GM12878 (cell line): ENCODE data around the gene ULBP1. TPM values are rescaled to one million over a fixed set of nuclear protein-coding genes. Genes with fewer than 3 reads are reported as not detected.

Source experiments
- BHLHE40 ChIP-seq, 2 experiments: fragments of 450-650 bp in 1 of 2; IDR thresholded peaks; 2 replicates each; pipeline ENCODE4 v1.6.1; 2011 to 2017; ENCODE audit warnings: low read depth in 2 of 2, borderline replicate concordance in 1 of 2, improper control_type of control experiment in 1 of 2, low read length in 1 of 2, mild to moderate bottlenecking in 1 of 2
- CBX5 ChIP-seq: sonication (generic); IDR thresholded peaks from 2 replicates; pipeline ENCODE4 v1.6.1; 2016; ENCODE audit warnings: low read depth, moderate library complexity, mild to moderate bottlenecking, inconsistent platforms
- CREM ChIP-seq: IDR thresholded peaks from 2 replicates; pipeline ENCODE4 v1.6.1; 2014; ENCODE audit warnings: antibody characterized with exemption, low read depth
- EZH2 ChIP-seq: IDR thresholded peaks from 2 replicates; pipeline ENCODE4 v1.6.1; 2012; ENCODE audit warnings: low read depth, mild to moderate bottlenecking, control low read depth, inconsistent platforms, low read length, borderline replicate concordance; ENCODE audit not compliant: control insufficient read depth
- IKZF1 ChIP-seq: fragments of 450-650 bp; conservative IDR thresholded peaks from 2 replicates; pipeline ENCODE4 v1.6.1; 2017; ENCODE audit warnings: antibody characterized with exemption, mild to moderate bottlenecking
- IKZF2 ChIP-seq, 2 experiments: fragments of 450-650 bp; IDR thresholded peaks; 2 replicates each; pipeline ENCODE4 v1.6.1; 2017; ENCODE audit warnings: mild to moderate bottlenecking in 2 of 2, moderate library complexity in 2 of 2
- LARP7 ChIP-seq: fragments of 450-650 bp; IDR thresholded peaks from 2 replicates; pipeline ENCODE4 v1.6.1; 2017; ENCODE audit warnings: mild to moderate bottlenecking
- MTA2 ChIP-seq: fragments of 450-650 bp; IDR thresholded peaks from 2 replicates; pipeline ENCODE4 v1.6.1; 2016; ENCODE audit warnings: low read depth, mild to moderate bottlenecking, moderate library complexity
- MYB ChIP-seq: fragments of 150-350 bp; IDR thresholded peaks from 2 replicates; pipeline ENCODE4 v1.6.1; 2014; ENCODE audit warnings: mild to moderate bottlenecking, low read depth, low read length, borderline replicate concordance
- NFXL1 ChIP-seq: fragments of 450-650 bp; IDR thresholded peaks from 2 replicates; pipeline ENCODE4 v1.6.1; 2017; ENCODE audit warnings: antibody characterized with exemption, mild to moderate bottlenecking, borderline replicate concordance
- SREBF1 ChIP-seq: IDR thresholded peaks from 2 replicates; pipeline ENCODE4 v1.6.1; 2012; ENCODE audit warnings: mild to moderate bottlenecking, low read length
- STAT3 ChIP-seq: IDR thresholded peaks from 2 replicates; pipeline ENCODE4 v1.6.1; 2011; ENCODE audit warnings: low read depth, low read length, improper control_type of control experiment
- SUPT20H ChIP-seq: IDR thresholded peaks from 2 replicates; pipeline ENCODE4 v1.6.1; 2011; ENCODE audit warnings: low read depth, mild to moderate bottlenecking, low read length, moderate library complexity, borderline replicate concordance; ENCODE audit not compliant: control insufficient read depth
- YBX1 ChIP-seq: fragments of 450-650 bp; IDR thresholded peaks from 2 replicates; pipeline ENCODE4 v1.6.1; 2016; ENCODE audit warnings: antibody characterized with exemption
- ZBED1 ChIP-seq: IDR thresholded peaks from 2 replicates; pipeline ENCODE4 v1.6.1; 2016; ENCODE audit warnings: borderline replicate concordance
- ZNF217 ChIP-seq: fragments of 450-650 bp; IDR thresholded peaks from 2 replicates; pipeline ENCODE4 v1.6.1; 2017; ENCODE audit warnings: antibody characterized with exemption, mild to moderate bottlenecking
- polyA plus RNA-seq, 11 experiments: library from polyadenylated mRNA; depleted of rRNA in 4 of 11; unstranded in 6 of 11; stranded (reverse) in 5 of 11; fragments of >200 nt; fragmentation: Nextera tagmentation in 4 of 11; fragmentation: Illumina TruSeq in 1 of 11; extraction: Ambion mirVana in 4 of 11; extraction: Trizol in 1 of 11; gene quantifications; 1 replicate in 1 of 11; 2 replicates in 10 of 11; pipeline versions ENCODE4 v1.2.1 to v1.2.3, GENCODE V29; 2011 to 2016; ENCODE audit warnings: inconsistent platforms in 2 of 11, missing spikeins in 2 of 11, low read depth in 1 of 11
- total RNA-seq, 4 experiments: library from RNA; depleted of rRNA in 3 of 4; stranded (reverse); fragments of >200 nt in 3 of 4; fragmentation: Illumina TruSeq in 1 of 4; extraction: Trizol in 1 of 4; gene quantifications; 2 replicates each; pipeline versions ENCODE4 v1.2.1 to v1.2.3, GENCODE V29; 2013 to 2021
- TF ChIP-seq, protein P1 (sequence below): IDR thresholded peaks from 2 replicates; pipeline ENCODE4 v1.6.1; 2011; ENCODE audit warnings: borderline replicate concordance, low read depth, mild to moderate bottlenecking, moderate library complexity, mixed read lengths, low read length; ENCODE audit not compliant: insufficient read depth; ENCODE audit errors: extremely low read length
- TF ChIP-seq, protein P2 (sequence below): IDR thresholded peaks from 2 replicates; pipeline ENCODE4 v1.6.1; 2012; ENCODE audit warnings: low read depth, low read length, improper control_type of control experiment
- TF ChIP-seq, protein P3 (sequence below): fragments of 450-650 bp; formaldehyde crosslinking; IDR thresholded peaks from 2 replicates; pipeline ENCODE4 v1.4.0; 2022; ENCODE audit warnings: mild to moderate bottlenecking, moderate library complexity
- TF ChIP-seq, protein P4 (sequence below): fragments of 450-650 bp; IDR thresholded peaks from 2 replicates; pipeline ENCODE4 v1.6.1; 2017; ENCODE audit warnings: mild to moderate bottlenecking, moderate library complexity

ULBP1 gene
- total and polyA plus RNA-seq, 10 of the 15 experiments (the other 5 are each of a cell fraction or from before 2014, with no cell fraction given) = 0.02 to 0.12 (median 0.04) TPM; not detected in 7

DNA sequence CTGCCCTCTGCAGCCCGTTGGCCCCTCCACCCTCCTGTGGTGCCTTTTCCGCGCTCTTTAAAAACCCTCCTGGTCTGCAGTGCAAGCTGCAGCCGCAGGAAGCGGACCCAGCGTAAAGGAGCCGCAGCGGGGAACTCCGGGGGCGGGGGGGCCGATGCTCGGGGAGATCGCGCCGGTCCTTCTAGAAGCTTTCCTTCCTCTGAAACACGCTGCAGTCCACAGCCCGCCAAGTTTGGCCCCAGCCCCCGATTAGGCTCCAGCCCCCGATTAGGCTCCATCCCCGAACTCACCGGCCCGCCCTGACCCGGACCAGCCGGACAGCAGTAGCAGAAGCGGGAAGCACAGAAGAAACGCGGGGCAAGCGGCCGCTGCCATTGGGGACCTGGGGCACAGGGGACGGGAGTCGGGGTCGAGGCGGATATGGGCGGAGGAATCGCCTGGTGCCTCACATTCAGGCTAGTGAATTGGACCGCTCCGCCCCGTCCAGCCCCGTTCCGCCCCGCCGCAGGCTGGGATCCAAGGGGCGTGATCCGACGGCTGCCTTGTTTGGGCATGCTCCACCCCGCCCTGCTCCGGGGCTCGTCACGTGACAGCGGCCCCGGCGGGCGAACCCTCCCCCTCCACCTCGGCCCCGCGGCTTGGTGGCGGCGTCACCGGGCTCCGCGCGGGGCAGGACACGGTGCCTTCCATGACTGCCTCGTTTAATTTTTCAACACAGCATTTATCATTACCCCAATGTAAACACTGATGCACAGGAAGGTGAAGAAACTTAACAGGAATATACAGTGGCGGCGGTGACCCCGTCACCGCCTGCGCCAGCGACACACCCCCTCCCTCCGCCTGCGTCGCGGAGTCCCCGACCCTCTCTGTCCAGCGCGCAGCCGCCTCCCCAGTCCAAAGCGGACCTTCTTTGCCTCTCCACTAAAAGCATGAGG, 41.3 kb downstream of the ULBP1 start (continued):
- TF ChIP-seq, protein P1, sequence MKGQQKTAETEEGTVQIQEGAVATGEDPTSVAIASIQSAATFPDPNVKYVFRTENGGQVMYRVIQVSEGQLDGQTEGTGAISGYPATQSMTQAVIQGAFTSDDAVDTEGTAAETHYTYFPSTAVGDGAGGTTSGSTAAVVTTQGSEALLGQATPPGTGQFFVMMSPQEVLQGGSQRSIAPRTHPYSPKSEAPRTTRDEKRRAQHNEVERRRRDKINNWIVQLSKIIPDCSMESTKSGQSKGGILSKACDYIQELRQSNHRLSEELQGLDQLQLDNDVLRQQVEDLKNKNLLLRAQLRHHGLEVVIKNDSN = peak; percentile 94
- TF ChIP-seq EZH2 = no peak
- TF ChIP-seq SREBF1 = no peak
- TF ChIP-seq, protein P2, sequence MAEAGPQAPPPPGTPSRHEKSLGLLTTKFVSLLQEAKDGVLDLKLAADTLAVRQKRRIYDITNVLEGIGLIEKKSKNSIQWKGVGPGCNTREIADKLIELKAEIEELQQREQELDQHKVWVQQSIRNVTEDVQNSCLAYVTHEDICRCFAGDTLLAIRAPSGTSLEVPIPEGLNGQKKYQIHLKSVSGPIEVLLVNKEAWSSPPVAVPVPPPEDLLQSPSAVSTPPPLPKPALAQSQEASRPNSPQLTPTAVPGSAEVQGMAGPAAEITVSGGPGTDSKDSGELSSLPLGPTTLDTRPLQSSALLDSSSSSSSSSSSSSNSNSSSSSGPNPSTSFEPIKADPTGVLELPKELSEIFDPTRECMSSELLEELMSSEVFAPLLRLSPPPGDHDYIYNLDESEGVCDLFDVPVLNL = no peak
- TF ChIP-seq IKZF2 (IDR thresholded peaks at IDR 0.05) = peak; percentile 9 to 53; a peak in 1 of 4 replicates
- TF ChIP-seq, protein P3, sequence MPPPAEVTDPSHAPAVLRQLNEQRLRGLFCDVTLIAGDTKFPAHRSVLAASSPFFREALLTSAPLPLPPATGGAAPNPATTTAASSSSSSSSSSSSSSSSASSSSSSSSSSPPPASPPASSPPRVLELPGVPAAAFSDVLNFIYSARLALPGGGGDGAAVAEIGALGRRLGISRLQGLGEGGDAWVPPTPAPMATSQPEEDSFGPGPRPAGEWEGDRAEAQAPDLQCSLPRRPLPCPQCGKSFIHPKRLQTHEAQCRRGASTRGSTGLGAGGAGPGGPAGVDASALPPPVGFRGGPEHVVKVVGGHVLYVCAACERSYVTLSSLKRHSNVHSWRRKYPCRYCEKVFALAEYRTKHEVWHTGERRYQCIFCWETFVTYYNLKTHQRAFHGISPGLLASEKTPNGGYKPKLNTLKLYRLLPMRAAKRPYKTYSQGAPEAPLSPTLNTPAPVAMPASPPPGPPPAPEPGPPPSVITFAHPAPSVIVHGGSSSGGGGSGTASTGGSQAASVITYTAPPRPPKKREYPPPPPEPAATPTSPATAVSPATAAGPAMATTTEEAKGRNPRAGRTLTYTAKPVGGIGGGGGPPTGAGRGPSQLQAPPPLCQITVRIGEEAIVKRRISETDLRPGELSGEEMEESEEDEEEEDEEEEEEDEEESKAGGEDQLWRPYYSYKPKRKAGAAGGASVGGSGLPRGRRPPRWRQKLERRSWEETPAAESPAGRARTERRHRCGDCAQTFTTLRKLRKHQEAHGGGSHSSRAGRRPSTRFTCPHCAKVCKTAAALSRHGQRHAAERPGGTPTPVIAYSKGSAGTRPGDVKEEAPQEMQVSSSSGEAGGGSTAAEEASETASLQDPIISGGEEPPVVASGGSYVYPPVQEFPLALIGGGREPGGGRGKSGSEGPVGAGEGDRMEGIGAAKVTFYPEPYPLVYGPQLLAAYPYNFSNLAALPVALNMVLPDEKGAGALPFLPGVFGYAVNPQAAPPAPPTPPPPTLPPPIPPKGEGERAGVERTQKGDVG (CRISPR knock-in tag) = peak; percentile 80; the same call in 1 of the 2 replicates
- no peak for TF ChIP-seq ZNF217
- TF ChIP-seq IKZF1 = peak; percentile 67; the same call in 1 of the 2 replicates
- no peak for TF ChIP-seq ZBED1
- no peak for TF ChIP-seq MTA2
- TF ChIP-seq NFXL1 = no peak
- no peak for TF ChIP-seq CREM
- TF ChIP-seq STAT3 = no peak
- TF ChIP-seq YBX1 = no peak
- TF ChIP-seq, protein P4, sequence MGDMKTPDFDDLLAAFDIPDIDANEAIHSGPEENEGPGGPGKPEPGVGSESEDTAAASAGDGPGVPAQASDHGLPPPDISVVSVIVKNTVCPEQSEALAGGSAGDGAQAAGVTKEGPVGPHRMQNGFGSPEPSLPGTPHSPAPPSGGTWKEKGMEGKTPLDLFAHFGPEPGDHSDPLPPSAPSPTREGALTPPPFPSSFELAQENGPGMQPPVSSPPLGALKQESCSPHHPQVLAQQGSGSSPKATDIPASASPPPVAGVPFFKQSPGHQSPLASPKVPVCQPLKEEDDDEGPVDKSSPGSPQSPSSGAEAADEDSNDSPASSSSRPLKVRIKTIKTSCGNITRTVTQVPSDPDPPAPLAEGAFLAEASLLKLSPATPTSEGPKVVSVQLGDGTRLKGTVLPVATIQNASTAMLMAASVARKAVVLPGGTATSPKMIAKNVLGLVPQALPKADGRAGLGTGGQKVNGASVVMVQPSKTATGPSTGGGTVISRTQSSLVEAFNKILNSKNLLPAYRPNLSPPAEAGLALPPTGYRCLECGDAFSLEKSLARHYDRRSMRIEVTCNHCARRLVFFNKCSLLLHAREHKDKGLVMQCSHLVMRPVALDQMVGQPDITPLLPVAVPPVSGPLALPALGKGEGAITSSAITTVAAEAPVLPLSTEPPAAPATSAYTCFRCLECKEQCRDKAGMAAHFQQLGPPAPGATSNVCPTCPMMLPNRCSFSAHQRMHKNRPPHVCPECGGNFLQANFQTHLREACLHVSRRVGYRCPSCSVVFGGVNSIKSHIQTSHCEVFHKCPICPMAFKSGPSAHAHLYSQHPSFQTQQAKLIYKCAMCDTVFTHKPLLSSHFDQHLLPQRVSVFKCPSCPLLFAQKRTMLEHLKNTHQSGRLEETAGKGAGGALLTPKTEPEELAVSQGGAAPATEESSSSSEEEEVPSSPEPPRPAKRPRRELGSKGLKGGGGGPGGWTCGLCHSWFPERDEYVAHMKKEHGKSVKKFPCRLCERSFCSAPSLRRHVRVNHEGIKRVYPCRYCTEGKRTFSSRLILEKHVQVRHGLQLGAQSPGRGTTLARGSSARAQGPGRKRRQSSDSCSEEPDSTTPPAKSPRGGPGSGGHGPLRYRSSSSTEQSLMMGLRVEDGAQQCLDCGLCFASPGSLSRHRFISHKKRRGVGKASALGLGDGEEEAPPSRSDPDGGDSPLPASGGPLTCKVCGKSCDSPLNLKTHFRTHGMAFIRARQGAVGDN = no peak; the same call in none of the 2 replicates
- TF ChIP-seq MYB = no peak
- TF ChIP-seq CBX5 = 0 out of 2 replicates have a peak, but pooled peaks have one; percentile 30
- peak; percentile 72 for TF ChIP-seq LARP7
- TF ChIP-seq SUPT20H = no peak
- TF ChIP-seq BHLHE40 (IDR thresholded peaks at IDR 0.05; ENCODE audit: borderline replicate concordance in 1 of 2, low read depth in 2 of 2, low read length in 1 of 2) = peak; percentile 73 to 94
